CD14-positive monocyte (primary cell): Measurements from ENCODE around the gene GPR3. TPM values are rescaled to one million over a fixed set of nuclear protein-coding genes. Genes with fewer than 3 reads are reported as not detected.

ENCODE experiments used
- DNase-seq, 3 donors: peaks; one replicate each; pipeline ENCODE4 v3.0.0-alpha.2; 2011 to 2022
- H2AFZ ChIP-seq: 2 replicates; pipeline ENCODE4 v1.6.0; 2012; ENCODE audit warnings: mild to moderate bottlenecking, low read depth, low read length, inconsistent platforms; ENCODE audit not compliant: insufficient read depth, poor library complexity, severe bottlenecking
- H3K27ac ChIP-seq, 2 donors: 1 replicate in 1 of 2; 2 replicates in 1 of 2; pipeline ENCODE4 v1.5.1; 2012 to 2013; ENCODE audit warnings: low read length in 2 of 2, control low read depth in 1 of 2, inconsistent platforms in 1 of 2, low read depth in 1 of 2, mild to moderate bottlenecking in 1 of 2
- H3K27me3 ChIP-seq, 2 donors: one replicate each; pipeline versions ENCODE4 v1.6.0 to v1.6.1; 2011 to 2013; ENCODE audit warnings: low read length in 2 of 2; ENCODE audit not compliant: control insufficient read depth in 2 of 2, insufficient read depth in 2 of 2
- H3K36me3 ChIP-seq, 2 donors: replicated peaks in 1 of 2; 1 replicate in 1 of 2; 2 replicates in 1 of 2; pipeline versions ENCODE4 v1.5.1 to v1.6.1; 2012 to 2013; ENCODE audit warnings: low read length in 2 of 2, control low read depth in 1 of 2, inconsistent platforms in 1 of 2, mild to moderate bottlenecking in 1 of 2; ENCODE audit not compliant: insufficient read depth in 2 of 2, control insufficient read depth in 1 of 2
- H3K4me1 ChIP-seq, 2 donors: 1 replicate in 1 of 2; 2 replicates in 1 of 2; pipeline versions ENCODE4 v1.5.1 to v1.6.1; 2012 to 2013; ENCODE audit warnings: low read length in 2 of 2, control low read depth in 1 of 2, inconsistent platforms in 1 of 2, mild to moderate bottlenecking in 1 of 2, moderate library complexity in 1 of 2; ENCODE audit not compliant: insufficient read depth in 2 of 2, control insufficient read depth in 1 of 2
- H3K4me2 ChIP-seq: replicated peaks from 2 replicates; pipeline ENCODE3; 2012; ENCODE audit warnings: low read length, moderate library complexity, mild to moderate bottlenecking; ENCODE audit not compliant: poor library complexity, severe bottlenecking; ENCODE audit errors: extremely low read depth
- H3K4me3 ChIP-seq, 3 experiments: fragments of 200-600 bp in 1 of 3; sonication (generic) in 1 of 3; replicated peaks in 1 of 3; 1 replicate in 2 of 3; 2 replicates in 1 of 3; pipeline ENCODE4 v1.5.1; 2011 to 2013; ENCODE audit warnings: low read length in 3 of 3, mild to moderate bottlenecking in 3 of 3, control low read depth in 2 of 3, low read depth in 2 of 3, inconsistent platforms in 1 of 3, moderate library complexity in 1 of 3
- H3K79me2 ChIP-seq: 2 replicates; pipeline ENCODE4 v1.6.0; 2012; ENCODE audit warnings: mild to moderate bottlenecking, control low read depth, inconsistent platforms, low read length, moderate library complexity; ENCODE audit not compliant: insufficient read depth
- H3K9ac ChIP-seq: 2 replicates; pipeline ENCODE4 v1.6.0; 2017; ENCODE audit warnings: low read length, mild to moderate bottlenecking; ENCODE audit not compliant: insufficient read depth, poor library complexity, severe bottlenecking
- H3K9me3 ChIP-seq, 2 donors: replicated peaks in 1 of 2; 1 replicate in 1 of 2; 2 replicates in 1 of 2; pipeline versions ENCODE4 v1.5.1 to v1.6.1; 2012 to 2013; ENCODE audit warnings: low read length in 2 of 2, control low read depth in 1 of 2; ENCODE audit not compliant: control insufficient read depth in 1 of 2, insufficient read depth in 1 of 2
- H4K20me1 ChIP-seq: 2 replicates; pipeline ENCODE4 v1.6.0; 2012; ENCODE audit warnings: mild to moderate bottlenecking, low read length, control low read depth, moderate library complexity; ENCODE audit not compliant: insufficient read depth
- H3K27ac Mint-ChIP-seq, 7 donors: one replicate each; pipeline ENCODE4 v1.8.0; 2020; ENCODE audit warnings: mild to moderate bottlenecking in 7 of 7, mixed read lengths in 7 of 7, moderate library complexity in 6 of 7, inconsistent platforms in 2 of 7
- H3K27me3 Mint-ChIP-seq, 3 donors: one replicate each; pipeline ENCODE4 v1.8.0; 2021 to 2022; ENCODE audit warnings: low read depth in 3 of 3, mild to moderate bottlenecking in 3 of 3, mixed read lengths in 3 of 3, moderate library complexity in 3 of 3, inconsistent platforms in 1 of 3
- H3K36me3 Mint-ChIP-seq, 2 donors: one replicate each; pipeline ENCODE4 v1.8.0; 2020; ENCODE audit warnings: mixed read lengths in 2 of 2, inconsistent platforms in 1 of 2, mild to moderate bottlenecking in 1 of 2
- H3K4me1 Mint-ChIP-seq: one replicate; pipeline ENCODE4 v1.8.0; 2020; ENCODE audit warnings: mild to moderate bottlenecking, mixed read lengths
- H3K4me3 Mint-ChIP-seq, 2 donors: one replicate each; pipeline ENCODE4 v1.8.0; 2020; ENCODE audit warnings: mild to moderate bottlenecking in 2 of 2, mixed read lengths in 2 of 2, moderate library complexity in 1 of 2
- H3K9me3 Mint-ChIP-seq, 7 donors: one replicate each; pipeline ENCODE4 v1.8.0; 2020 to 2022; ENCODE audit warnings: mixed read lengths in 7 of 7, mild to moderate bottlenecking in 6 of 7, moderate library complexity in 6 of 7, inconsistent platforms in 2 of 7
- CTCF ChIP-seq: fragments of 200-600 bp; IDR thresholded peaks from one replicate; pipeline ENCODE4 v1.8.0; 2022; ENCODE audit warnings: antibody characterized with exemption, mild to moderate bottlenecking
- WGBS: methylation state at CpG from one replicate; pipeline ENCODE4 v1.1.5; 2013; ENCODE audit warnings: missing lambda C conversion rate; ENCODE audit not compliant: insufficient coverage; 5-methylcytosine and 5-hydroxymethylcytosine counted together
- intact Hi-C, 2 donors: fragments of 100-400 bp; cut with micrococcal nuclease; formaldehyde crosslinking; loops; one replicate each; pipeline versions ENCODE4 v1.15.0 to v1.15.1; 2023
- polyA plus RNA-seq, 3 donors: library from polyadenylated mRNA; depleted of rRNA in 1 of 3; unstranded in 2 of 3; stranded (reverse) in 1 of 3; fragments of 300-500 nt in 2 of 3; fragments of >200 nt in 1 of 3; fragmentation: Illumina TruSeq in 2 of 3; gene quantifications; 1 replicate in 2 of 3; 2 replicates in 1 of 3; pipeline ENCODE4 v1.2.3, GENCODE V29; 2012 to 2021

Gene GPR3
- polyA plus RNA-seq, 3 donors: 0.26 to 2.7 TPM; not detected in 1

DNA sequence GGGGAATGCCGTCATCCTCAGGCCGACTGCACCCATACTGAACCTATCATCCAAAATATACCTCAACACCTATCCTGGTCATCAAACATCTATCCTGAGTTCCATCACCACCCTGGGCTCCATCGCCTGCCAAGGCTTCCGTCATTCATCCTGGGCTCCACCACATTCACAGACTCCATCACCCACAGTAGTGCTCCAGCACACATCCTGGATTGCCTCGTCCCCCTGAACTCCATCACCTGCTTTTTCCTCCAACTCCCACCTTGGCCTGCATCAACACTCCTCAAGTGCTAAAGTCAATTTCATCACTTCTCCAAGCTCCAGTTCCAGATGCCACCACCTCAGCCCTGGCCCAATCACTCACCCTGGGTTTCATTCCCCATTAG lies 33.5 kb upstream of the GPR3 start:
- no peak overlapping the region for H3K9ac ChIP-seq
- no peaks in the 10 kb centered on the region for H3K79me2 ChIP-seq
- H3K4me3 ChIP-seq: no peak overlapping the region
- no peak for DNase-seq
- peaks cover 28% of the 10 kb centered on the region for H3K4me1 Mint-ChIP-seq
- H3K27ac ChIP-seq: no peak overlapping the region
- no peaks in the 10 kb centered on the region for H3K9me3 ChIP-seq
- peaks cover 6 to 33% of the 10 kb centered on the region in 2 donors for H3K36me3 ChIP-seq
- peaks cover 13% of the 10 kb centered on the region for H4K20me1 ChIP-seq
- intact Hi-C loops: loop anchor here (2.0 to 5.0 kb wide), 2 partner anchors 36 to 38 kb away; no protein-coding TSS in a partner anchor
- peaks cover 21 to 32% of the 10 kb centered on the region in 2 donors for H3K4me1 ChIP-seq
- peaks cover 0 to 2% (median 0%) of the 10 kb centered on the region in 7 donors for H3K9me3 Mint-ChIP-seq
- no peak for TF ChIP-seq CTCF
- H3K36me3 Mint-ChIP-seq: peaks cover 30 to 78% of the 10 kb centered on the region in 2 donors
- H3K27me3 ChIP-seq: peaks cover 0 to 20% of the 10 kb centered on the region in 2 donors
- H3K4me2 ChIP-seq: no peak overlapping the region
- peaks cover 16 to 35% (median 32%) of the 10 kb centered on the region in 3 donors for H3K27me3 Mint-ChIP-seq
- no peak overlapping the region for H2AFZ ChIP-seq
- peak overlapping the region in 1 of 2 donors; percentile 65 for H3K4me3 Mint-ChIP-seq
- 98% methylated on average over 5 of the region's 5 CpGs for WGBS
- peak overlapping the region in 1 of 7 donors; percentile 77 for H3K27ac Mint-ChIP-seq

DNA sequence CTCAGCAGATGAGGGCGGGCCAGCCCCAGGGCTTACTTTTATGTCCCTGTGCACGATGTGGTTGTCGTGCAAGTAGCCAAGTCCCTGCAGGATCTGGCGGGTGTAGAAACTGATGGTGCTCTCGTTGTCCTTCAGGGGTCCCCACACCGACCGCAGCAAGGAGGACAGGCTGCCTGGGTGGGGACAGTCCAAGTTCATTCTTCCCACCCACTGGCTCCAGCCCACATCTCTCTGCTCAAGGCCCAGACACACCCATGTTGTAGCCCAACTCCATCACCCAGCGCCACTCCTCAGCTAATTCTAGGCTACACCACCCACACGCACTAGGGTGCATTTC lies 32.6 kb upstream of the GPR3 start:
- Mint-ChIP-seq H3K4me3 (peak overlapping the region; percentile 74 to 91), H3K9me3 (peaks cover 0 to 2% (median 0%) of the 10 kb centered on the region in 7 donors), H3K27ac (no peak overlapping the region), H3K27me3 (peaks cover 16 to 35% (median 32%) of the 10 kb centered on the region in 3 donors), H3K36me3 (peaks cover 30 to 82% of the 10 kb centered on the region in 2 donors), H3K4me1 (peaks cover 34% of the 10 kb centered on the region)
- H3K9ac ChIP-seq: no peak overlapping the region
- no peak overlapping the region for H3K27ac ChIP-seq
- intact Hi-C loops: loop anchor here (2.0 to 5.0 kb wide), 2 partner anchors 35 to 38 kb away; no protein-coding TSS in a partner anchor
- WGBS: 71% methylated on average over 9 of the region's 9 CpGs
- H3K36me3 ChIP-seq: peaks cover 6 to 38% of the 10 kb centered on the region in 2 donors
- no peaks in the 10 kb centered on the region for H3K9me3 ChIP-seq
- no peaks in the 10 kb centered on the region for H3K79me2 ChIP-seq
- no peak overlapping the region for H2AFZ ChIP-seq
- H3K4me2 ChIP-seq: peak overlapping the region; percentile 79
- DNase-seq: no peak
- H4K20me1 ChIP-seq: peaks cover 16% of the 10 kb centered on the region
- no peak for TF ChIP-seq CTCF
- H3K27me3 ChIP-seq: peaks cover 0 to 20% of the 10 kb centered on the region in 2 donors
- peak overlapping the region in 1 of 3 experiments; percentile 76 for H3K4me3 ChIP-seq
- peaks cover 23 to 37% of the 10 kb centered on the region in 2 donors for H3K4me1 ChIP-seq
